Suprapubic skin (tissue), 4 donors: ENCODE measurements around the gene ANKRD6. TPM values are rescaled to one million over a fixed set of nuclear protein-coding genes. Genes with fewer than 3 reads are reported as not detected.

ENCODE experiments used
- DNase-seq, 2 donors: peaks; one replicate each; pipeline ENCODE4 v3.0.0-alpha.2; 2019; ENCODE audit warnings: low spot score in 2 of 2
- H3K27ac ChIP-seq: fragments of 200-600 bp; sonication (generic); one replicate; pipeline ENCODE4 v1.5.1; 2019
- H3K27me3 ChIP-seq: fragments of 200-600 bp; sonication (generic); one replicate; pipeline ENCODE4 v1.5.1; 2019
- H3K36me3 ChIP-seq: fragments of 200-600 bp; sonication (generic); one replicate; pipeline ENCODE4 v1.5.1; 2019
- H3K4me1 ChIP-seq: fragments of 200-600 bp; sonication (generic); one replicate; pipeline ENCODE4 v1.5.1; 2019
- H3K4me3 ChIP-seq: fragments of 200-600 bp; sonication (generic); one replicate; pipeline ENCODE4 v1.5.1; 2019; ENCODE audit warnings: mild to moderate bottlenecking
- H3K9me3 ChIP-seq: fragments of 200-600 bp; sonication (generic); one replicate; pipeline ENCODE4 v1.5.1; 2019
- EP300 ChIP-seq: sonication (generic); formaldehyde crosslinking; IDR thresholded peaks from one replicate; pipeline ENCODE4 v1.6.1; 2017; ENCODE audit warnings: antibody characterized with exemption
- POLR2A ChIP-seq, 2 donors: fragments of 450-650 bp; IDR thresholded peaks; one replicate each; pipeline ENCODE4 v1.6.1; 2017; ENCODE audit warnings: antibody characterized with exemption in 2 of 2, mild to moderate bottlenecking in 2 of 2, moderate library complexity in 2 of 2
- POLR2AphosphoS5 ChIP-seq, 3 donors: sonication (generic); formaldehyde crosslinking; IDR thresholded peaks; one replicate each; pipeline ENCODE4 v1.6.1; 2017; ENCODE audit warnings: antibody characterized with exemption in 3 of 3
- WGBS: methylation state at CpG from one replicate; pipeline ENCODE4 v1.1.5; 2018; 5-methylcytosine and 5-hydroxymethylcytosine counted together
- total RNA-seq, 4 donors: library from RNA; depleted of rRNA; stranded (reverse); fragments of >200 nt; gene quantifications; one replicate each; pipeline ENCODE4 v1.1.0, GENCODE V29; 2016
- TF ChIP-seq, protein P1 (sequence below), 2 donors: fragments of 200-600 bp in 1 of 2; fragments of 450-650 bp in 1 of 2; sonication (generic) in 1 of 2; IDR thresholded peaks; one replicate each; pipeline ENCODE4 v1.5.1; 2016 to 2019; ENCODE audit warnings: antibody characterized with exemption in 2 of 2, mild to moderate bottlenecking in 1 of 2, moderate library complexity in 1 of 2

The ANKRD6 gene
- total RNA-seq, 4 donors from 2014 or later: 3.4 to 6.9 (median 5.4) TPM

DNA sequence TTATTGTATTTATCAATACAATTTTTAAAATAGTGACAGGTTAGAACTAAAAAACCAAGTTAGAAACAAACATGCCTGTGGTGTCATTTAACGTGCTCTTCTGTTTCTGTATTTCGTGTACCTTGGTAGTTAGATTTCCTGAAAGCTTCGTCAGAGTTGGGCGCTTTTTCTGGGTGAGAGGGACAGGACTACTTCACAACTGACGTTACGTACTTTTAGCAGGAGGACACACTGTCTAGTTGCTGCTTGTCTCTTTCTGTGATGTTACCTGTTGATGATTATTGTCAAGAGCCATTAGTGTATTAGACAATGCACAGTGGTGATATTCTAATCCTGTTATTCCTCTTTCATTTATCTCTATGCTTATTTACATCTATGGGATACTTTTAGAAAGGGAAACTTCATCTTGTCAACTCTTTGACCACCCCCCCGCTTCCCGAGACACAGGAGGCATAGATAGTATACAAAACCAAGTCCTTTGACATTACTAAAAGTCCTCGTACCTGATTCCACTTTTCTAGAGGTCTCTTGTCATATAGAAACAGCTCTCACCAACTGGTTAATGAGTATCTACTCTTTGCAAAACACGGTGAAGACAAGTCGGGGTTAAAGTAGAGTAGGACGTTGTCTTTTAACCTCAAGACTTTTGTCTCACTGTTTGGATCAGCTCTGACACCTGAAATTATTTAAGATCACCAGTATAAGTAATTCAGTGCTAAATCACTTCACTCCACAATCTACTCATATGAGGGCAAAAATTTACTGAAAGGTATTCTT, 109.3 kb downstream of the ANKRD6 start:
- no peak overlapping the region for H3K27ac ChIP-seq
- H3K4me1 ChIP-seq: no peaks in the 10 kb centered on the region
- H3K4me3 ChIP-seq: no peak overlapping the region
- no peaks in the 10 kb centered on the region for H3K36me3 ChIP-seq
- WGBS: 94% methylated on average over 12 of the region's 12 CpGs
- no peaks in the 10 kb centered on the region for H3K9me3 ChIP-seq
- TF ChIP-seq EP300 (no peak), POLR2A (IDR thresholded peaks at IDR 0.05) (no peak), POLR2AphosphoS5 (IDR thresholded peaks at IDR 0.05) (no peak)
- TF ChIP-seq, protein P1, sequence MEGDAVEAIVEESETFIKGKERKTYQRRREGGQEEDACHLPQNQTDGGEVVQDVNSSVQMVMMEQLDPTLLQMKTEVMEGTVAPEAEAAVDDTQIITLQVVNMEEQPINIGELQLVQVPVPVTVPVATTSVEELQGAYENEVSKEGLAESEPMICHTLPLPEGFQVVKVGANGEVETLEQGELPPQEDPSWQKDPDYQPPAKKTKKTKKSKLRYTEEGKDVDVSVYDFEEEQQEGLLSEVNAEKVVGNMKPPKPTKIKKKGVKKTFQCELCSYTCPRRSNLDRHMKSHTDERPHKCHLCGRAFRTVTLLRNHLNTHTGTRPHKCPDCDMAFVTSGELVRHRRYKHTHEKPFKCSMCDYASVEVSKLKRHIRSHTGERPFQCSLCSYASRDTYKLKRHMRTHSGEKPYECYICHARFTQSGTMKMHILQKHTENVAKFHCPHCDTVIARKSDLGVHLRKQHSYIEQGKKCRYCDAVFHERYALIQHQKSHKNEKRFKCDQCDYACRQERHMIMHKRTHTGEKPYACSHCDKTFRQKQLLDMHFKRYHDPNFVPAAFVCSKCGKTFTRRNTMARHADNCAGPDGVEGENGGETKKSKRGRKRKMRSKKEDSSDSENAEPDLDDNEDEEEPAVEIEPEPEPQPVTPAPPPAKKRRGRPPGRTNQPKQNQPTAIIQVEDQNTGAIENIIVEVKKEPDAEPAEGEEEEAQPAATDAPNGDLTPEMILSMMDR (IDR thresholded peaks at IDR 0.05): no peak
- H3K27me3 ChIP-seq: no peaks in the 10 kb centered on the region
- DNase-seq: no peak

DNA sequence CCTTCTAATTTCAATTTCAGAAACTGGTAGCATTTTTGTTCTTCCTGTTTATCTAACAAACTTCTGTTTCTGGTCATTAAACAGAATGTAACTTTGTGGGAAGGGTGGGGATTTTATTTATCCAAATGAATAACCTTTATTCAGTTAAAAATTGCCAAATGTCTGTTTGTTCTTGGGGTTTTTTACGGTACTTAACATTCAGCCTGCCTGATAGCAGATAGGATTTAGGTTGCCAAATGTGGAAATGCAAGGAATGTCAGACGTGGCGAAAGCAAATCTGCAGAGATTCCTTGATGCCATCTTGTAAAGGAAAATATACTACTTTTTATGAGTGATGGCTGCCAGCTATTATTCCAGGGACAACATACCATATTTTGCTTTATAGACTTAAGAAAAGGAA, 109.9 kb downstream of the ANKRD6 start:
- TF ChIP-seq POLR2A (IDR thresholded peaks at IDR 0.05): no peak
- TF ChIP-seq EP300: no peak
- TF ChIP-seq, protein P1 (IDR thresholded peaks at IDR 0.05): no peak
- no peak for TF ChIP-seq POLR2AphosphoS5 (IDR thresholded peaks at IDR 0.05)
- H3K4me3 ChIP-seq: no peak overlapping the region
- no peak for DNase-seq
- H3K4me1 ChIP-seq: no peaks in the 10 kb centered on the region
- no peaks in the 10 kb centered on the region for H3K36me3 ChIP-seq
- H3K9me3 ChIP-seq: no peaks in the 10 kb centered on the region
- H3K27ac ChIP-seq: no peak overlapping the region
- 75% methylated on average over 3 of the region's 3 CpGs for WGBS
- H3K27me3 ChIP-seq: no peaks in the 10 kb centered on the region

DNA sequence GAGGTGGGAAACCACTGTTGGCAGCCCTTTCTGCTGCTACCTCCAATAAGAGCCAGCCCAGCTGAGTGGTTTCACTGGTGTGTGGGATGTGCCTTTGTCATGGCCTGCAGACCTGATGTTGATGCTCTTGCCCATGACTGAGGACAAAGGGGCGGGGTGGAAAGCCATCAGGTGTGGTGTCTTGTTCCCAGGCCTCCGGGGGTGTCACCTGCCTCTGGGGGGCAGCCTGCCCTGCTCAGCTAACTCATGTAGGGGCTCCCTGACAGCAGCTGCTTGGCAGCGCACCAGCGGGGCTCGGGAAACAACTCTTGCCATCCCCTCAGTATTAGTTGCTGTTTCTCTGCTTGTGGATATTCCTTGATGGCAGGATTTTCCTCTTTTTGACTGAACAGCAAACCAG, 114.3 kb downstream of the ANKRD6 start:
- DNase-seq: no peak
- H3K27me3 ChIP-seq: no peaks in the 10 kb centered on the region
- 82% methylated on average over 5 of the region's 5 CpGs for WGBS
- no peaks in the 10 kb centered on the region for H3K36me3 ChIP-seq
- H3K4me3 ChIP-seq: no peak overlapping the region
- H3K9me3 ChIP-seq: no peaks in the 10 kb centered on the region
- H3K27ac ChIP-seq: no peak overlapping the region
- TF ChIP-seq POLR2AphosphoS5 (IDR thresholded peaks at IDR 0.05) (no peak), EP300 (no peak), POLR2A (IDR thresholded peaks at IDR 0.05) (no peak)
- TF ChIP-seq, protein P1 (IDR thresholded peaks at IDR 0.05): no peak
- no peaks in the 10 kb centered on the region for H3K4me1 ChIP-seq

DNA sequence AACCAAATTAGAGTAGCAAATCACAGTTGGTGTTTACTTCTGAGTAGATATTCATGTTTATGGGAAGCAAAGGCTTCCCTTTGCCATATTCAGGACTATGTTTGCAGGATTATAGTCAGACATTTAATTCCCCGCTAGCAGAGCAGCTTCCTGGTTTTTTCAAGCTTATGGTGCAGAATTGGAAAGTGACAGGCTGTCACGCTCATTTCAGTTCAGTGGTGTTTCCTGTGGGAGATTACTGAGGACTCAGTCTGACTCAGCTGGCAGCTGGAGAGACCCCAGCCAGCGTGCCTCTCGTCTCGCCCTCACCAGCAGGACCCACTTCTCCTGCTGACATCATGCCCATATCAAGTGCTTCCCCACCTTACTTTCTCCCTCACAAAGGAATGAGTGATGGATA, 120.5 kb downstream of the ANKRD6 start:
- 93% methylated on average over 5 of the region's 5 CpGs for WGBS
- H3K4me1 ChIP-seq: no peaks in the 10 kb centered on the region
- no peak for TF ChIP-seq EP300

DNA sequence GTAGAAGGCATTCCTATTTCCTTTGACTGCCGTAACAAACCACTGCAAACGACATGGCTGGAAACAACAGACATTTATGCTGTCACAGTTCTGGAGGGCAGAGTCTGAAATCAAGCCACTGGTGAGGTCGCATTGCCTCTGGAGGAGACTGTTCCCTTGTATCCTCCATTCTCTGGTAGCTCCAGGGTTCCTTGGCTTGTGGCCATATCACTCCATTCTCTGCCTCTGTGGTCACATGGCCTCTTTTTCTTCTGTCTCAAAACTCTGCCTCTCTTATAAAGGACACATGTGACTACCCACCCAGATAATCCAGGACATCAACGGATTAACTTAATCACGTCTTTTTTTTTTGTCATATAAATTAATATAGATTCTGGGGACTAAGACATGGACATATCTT, 121.2 kb downstream of the ANKRD6 start:
- H3K9me3 ChIP-seq: peaks cover 5% of the 10 kb centered on the region
- no peak for DNase-seq

More for the DNA sequence above, 120.5 kb downstream of the ANKRD6 start:
- H3K4me3 ChIP-seq: no peak overlapping the region
- peaks cover 5% of the 10 kb centered on the region for H3K9me3 ChIP-seq
- no peaks in the 10 kb centered on the region for H3K27me3 ChIP-seq
- H3K36me3 ChIP-seq: no peaks in the 10 kb centered on the region
- no peak overlapping the region for H3K27ac ChIP-seq
- DNase-seq: no peak

More for the DNA sequence above, 121.2 kb downstream of the ANKRD6 start:
- Histone ChIP-seq H3K4me1 (no peaks in the 10 kb centered on the region), H3K27me3 (no peaks in the 10 kb centered on the region), H3K27ac (no peak overlapping the region), H3K36me3 (no peaks in the 10 kb centered on the region), H3K4me3 (no peak overlapping the region)
- 84% methylated on average over 5 of the region's 5 CpGs for WGBS
- TF ChIP-seq POLR2AphosphoS5 (IDR thresholded peaks at IDR 0.05) (no peak), POLR2A (IDR thresholded peaks at IDR 0.05) (no peak), EP300 (no peak)
- TF ChIP-seq, protein P1 (IDR thresholded peaks at IDR 0.05): no peak
